CD4-positive, alpha-beta T cell treated with Interleukin-17A for 4 hours (primary cell): ENCODE results near the gene CEP131.
A peak's percentile ranks its signal among the peaks of the same experiment; 100 is the strongest.
"Not testable (repeated sequence)": the region's sequence is repeated elsewhere in the genome, so short reads cannot be mapped to it uniquely, and the experiment has no call there.

Experiments used
- DNase-seq: peaks from one replicate; pipeline ENCODE4 v3.0.0-alpha.2; 2020; ENCODE audit warnings: mixed read lengths

CEP131 gene

GRCh38 chr17:81162491-81162890 lies 60.3 kb downstream of the CEP131 start:
- DNase-seq: no peak

DNA sequence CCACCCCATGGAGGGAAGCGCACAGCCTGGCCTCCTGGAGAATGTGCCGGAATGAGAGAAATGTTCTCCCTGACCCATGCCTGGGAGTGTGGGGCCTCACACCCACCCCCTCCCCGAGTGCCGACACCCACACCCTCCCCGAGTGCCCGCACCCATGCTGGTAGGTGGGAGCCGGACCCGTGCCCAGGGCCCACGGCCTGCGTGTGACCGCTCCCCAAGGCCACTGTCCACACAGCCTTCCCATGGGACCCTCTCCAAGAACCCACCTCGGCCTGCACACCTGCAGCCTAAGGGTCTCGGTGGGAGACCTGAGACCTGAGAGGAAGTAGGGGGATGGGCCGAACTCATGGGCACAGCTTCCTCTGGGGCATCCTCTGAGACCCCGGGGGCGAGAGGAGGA lies 60.8 kb downstream of the CEP131 start:
- DNase-seq: no peak

GRCh38 chr17:81161536-81161935 lies 61.2 kb downstream of the CEP131 start:
- no peak for DNase-seq

DNA sequence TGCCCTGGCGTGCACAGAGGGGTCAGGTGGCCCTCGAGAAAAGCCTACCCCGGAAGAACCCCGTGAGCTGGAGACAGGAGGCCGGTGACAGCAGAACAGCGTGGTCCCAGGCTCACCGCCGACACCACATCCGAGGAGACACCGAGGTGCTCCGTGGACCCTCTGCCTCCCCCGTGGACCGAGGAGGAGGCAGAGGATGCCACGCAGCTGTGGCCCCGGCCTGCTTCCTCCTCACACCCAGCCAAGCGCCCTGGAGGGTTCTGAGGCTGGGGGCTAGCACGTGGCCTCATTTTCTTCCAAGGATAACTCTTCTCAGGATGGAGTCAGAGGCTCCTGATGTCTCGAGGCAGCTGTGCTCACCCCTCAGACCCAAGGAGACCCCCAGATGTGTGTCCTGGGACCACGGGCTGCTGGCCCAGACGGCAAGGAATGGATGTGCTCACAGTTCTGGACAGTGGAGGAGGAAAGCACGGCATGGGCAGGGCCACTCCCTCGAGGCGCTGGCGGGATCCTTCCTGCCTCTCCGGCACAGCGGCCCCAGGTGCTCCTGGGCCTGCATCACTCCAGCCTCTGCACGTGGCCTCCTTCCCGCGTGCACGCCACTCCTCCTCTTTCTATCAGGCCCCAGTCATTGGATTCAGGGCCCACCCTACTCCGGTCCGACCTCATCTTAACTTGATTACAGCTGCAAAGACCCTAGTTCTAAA lies 61.9 kb downstream of the CEP131 start:
- no peak for DNase-seq

DNA sequence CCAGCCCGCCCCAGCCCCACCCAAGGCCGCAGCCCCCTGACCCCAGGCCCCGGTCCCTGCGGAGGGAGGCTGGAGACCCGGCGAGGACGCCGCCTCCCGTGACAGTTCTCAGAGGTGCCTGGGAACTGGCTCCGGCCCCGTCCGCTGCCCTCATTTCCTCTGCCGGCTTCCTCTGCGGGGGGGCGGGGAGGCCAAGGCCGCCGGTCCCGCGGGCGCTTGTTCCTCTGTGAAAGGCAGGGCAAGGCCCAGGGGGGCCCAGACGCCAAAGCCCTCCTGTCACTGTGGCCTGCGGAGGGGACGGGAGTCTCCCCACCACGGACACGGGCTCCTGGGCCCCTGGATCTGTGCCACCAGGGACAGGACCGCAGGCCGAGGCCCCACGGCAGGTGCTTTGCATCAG lies 62.5 kb downstream of the CEP131 start:
- peak; percentile 18 for DNase-seq

DNA sequence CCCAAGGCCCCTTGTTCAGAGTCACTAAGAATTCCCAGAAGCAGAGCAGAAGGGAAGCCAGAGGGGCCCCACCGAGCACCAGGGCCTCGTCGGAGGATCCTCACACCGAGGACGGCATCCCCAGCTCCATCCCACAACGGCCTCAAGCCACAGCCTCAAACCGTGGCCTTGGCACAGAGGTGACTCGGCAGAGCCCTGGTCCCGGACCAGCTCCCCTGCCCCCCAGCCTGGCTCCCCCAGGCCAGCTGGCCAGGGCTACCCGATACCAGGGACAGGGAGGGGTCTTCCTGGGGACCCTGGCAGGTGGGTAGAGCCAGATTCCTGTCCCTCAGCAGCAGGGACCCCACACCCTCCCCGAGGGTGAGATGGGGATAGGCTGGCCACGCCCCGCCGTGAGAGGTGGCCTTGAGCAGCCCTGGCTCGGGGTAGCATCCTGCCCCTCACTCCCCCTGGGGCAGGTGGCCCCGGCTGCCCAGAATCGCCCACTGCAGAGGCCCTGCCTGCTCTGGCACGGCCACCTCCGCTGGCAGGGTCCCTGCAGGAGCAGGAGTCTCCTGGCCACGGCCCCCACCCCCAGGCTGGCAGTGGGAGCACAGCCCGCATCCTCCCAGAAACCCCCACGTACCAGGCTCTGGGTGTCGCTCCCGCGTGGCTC lies 63.0 kb downstream of the CEP131 start:
- no peak for DNase-seq

DNA sequence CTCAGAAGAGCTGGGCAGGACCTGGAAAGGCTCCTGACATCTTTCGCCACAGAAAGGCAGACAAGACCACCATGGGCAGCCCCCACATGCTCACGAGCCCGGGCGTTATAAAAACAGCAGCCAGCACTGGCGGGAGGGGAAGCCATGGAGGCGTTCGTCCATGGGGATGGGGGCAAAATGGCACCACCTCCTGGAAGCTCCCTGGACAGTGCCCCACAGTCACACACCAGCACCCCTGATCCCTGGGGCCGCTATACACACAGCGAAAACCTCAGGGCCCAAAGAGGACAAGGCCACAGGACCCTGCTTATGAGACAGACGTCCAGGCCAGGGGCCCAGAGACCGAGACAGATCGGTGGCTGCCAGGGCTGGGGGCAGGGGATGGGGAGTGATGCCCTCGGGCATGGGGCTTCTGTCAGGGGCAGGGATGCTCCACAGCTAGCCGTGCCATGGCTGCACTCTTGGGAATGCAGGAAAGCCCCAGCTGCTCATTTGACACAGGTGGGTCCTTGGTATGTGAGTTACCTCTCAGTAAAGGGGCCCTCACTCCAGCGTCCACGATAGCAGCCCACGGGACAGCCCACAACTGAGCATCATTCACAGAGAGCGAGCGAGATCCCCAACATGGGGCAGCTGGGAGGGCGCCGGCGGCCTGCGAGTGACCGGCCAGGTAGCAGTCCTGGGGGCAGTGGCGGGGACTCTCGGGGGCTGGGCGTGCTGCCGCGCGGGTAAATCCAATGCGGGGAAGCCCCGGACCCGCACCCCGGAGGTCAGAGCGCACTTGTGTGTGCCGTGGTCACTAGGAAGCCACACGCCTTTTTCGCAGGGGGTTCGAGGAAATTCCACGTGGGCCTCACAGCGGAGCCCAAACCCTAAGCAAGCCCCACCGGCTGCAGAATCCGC lies 63.8 kb downstream of the CEP131 start:
- no peak for DNase-seq

DNA sequence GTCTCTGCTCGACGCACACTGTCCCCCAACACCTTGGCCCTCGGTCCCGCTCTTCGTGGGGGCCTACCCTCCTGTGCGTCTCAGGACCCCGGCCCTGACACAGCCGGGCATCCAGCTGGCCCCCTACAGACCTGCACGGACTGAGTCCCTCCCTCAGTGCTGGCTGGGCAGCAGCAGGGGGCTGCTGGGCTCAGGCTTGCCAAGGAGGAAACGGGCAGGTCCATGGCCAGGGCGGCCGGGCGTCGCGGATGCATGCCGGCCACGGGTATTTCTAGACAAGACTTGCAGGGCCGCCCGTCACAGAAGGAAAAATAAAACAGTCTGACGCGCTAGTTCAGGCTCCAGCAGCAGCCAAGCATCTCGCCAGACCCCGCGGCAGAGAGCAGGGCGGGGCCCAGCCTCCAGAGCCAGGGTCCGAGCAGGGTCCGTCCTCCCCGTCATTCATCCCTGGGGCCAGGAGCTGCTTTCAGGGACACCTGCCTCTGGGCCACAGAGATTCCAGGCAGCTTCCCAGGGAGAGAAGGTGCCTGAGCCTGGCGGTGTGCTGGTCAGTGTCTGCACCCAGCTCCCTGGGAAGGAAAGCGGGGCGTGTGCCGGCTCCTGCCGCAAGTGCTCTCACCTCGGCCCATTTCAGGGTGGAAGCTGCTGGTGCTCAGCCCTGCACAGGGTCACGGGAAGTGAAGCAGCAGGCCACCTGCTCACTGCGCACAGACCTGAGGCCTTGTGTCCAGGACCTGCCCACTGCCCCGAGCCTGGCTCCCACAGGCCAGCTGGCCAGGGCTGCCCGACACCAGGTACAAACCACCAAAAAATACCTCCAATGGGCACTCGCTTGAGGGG lies 64.7 kb downstream of the CEP131 start:
- no peak for DNase-seq

DNA sequence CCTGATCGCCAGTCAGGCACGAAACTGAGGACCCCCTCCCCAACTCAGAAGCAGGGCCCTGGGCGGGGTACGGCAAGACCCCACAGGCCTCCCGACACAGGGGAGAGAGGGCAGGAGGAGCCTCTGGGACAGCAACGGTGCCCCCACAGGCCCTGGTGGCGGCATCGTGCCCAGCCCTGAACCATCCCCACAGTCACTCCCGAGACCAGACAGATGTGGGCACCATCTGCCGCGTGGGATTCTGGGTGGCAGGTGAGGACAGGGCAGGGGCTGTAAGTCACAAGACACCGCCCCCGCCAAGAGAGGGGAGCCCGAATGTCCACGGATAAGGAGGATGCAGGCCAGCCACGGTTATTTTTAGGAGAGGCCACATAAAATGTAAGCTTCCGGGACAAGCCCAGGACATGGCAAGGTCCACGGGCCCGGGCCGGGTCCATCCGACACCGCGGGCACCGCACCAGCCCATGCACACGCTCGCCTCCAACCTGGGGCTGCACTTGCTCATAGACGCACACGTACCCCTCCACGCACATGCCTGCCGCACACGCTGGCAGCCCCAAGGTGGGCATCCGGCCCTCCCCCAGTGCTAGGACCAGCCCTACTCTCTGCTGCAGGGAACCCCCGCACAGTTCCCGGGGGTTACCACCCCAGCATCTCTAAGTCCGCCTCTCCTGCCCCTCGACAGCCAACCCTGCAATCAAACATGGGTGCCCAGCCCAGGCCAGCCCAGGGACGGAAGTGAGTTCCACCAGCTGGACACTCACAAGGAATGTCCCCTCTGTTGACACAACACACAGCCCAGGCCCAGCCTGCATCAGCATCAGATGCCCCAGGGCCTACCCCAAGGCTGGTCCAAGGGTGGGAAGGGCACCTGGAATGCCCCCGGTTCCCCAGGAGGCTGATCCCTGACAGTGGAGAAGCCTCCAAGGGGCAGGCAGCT lies 65.6 kb downstream of the CEP131 start:
- no peak for DNase-seq

DNA sequence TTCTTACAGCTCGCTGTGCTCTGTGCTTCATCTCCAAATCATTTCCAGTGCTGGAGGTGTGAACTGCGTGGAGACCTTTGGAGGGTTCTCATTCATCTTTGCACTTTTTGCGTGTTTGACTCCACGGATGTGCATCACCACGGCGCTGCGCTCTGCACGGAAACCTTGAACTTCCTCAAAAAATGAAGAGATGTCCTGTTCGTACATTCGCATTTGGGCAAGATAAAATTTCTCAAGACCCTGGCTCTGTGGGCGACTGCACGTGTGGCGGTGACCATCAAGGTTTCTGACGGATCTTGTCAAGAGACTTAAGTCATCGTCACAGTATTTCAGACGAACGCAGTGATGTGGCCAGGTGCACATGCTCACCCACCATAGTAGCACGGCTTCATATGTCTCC lies 67.8 kb downstream of the CEP131 start:
- no peak for DNase-seq

- DNase-seq: not testable (repeated sequence)
Observed at GRCh38 chr17:81154016-81154415, 68.7 kb downstream of the CEP131 start.

- DNase-seq: no peak
Observed at GRCh38 chr17:81153340-81153803, 69.4 kb downstream of the CEP131 start.

- no peak for DNase-seq
Observed at GRCh38 chr17:81152288-81152828, 70.4 kb downstream of the CEP131 start.

GRCh38 chr17:81151278-81151677 lies 71.5 kb downstream of the CEP131 start:
- no peak for DNase-seq

GRCh38 chr17:81150377-81151077 lies 72.2 kb downstream of the CEP131 start:
- DNase-seq: no peak

- DNase-seq: no peak
Observed at GRCh38 chr17:81148986-81149533, 73.7 kb downstream of the CEP131 start.

DNA sequence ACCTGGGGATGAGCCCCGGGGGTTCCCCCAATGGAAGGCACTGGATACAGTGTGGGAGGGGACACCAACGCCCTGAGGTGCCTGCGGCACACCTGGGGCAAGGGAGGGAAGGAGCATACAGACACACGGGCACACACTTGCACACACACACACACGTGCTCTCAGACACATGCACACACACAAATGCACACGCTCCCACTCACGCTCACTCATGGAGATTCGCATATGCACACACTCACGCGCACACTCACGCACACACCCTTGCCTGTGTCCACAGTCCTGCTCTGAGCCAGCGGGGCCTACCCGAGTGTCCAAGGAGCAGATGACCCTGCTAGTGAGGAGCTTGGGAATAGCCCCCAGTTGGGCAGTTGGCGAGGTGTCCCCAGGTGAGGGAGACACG lies 74.2 kb downstream of the CEP131 start:
- DNase-seq: no peak

- no peak for DNase-seq
Observed at GRCh38 chr17:81147701-81148100, 75.1 kb downstream of the CEP131 start.

GRCh38 chr17:81146208-81146607 lies 76.6 kb downstream of the CEP131 start:
- DNase-seq: not testable (repeated sequence)

DNA sequence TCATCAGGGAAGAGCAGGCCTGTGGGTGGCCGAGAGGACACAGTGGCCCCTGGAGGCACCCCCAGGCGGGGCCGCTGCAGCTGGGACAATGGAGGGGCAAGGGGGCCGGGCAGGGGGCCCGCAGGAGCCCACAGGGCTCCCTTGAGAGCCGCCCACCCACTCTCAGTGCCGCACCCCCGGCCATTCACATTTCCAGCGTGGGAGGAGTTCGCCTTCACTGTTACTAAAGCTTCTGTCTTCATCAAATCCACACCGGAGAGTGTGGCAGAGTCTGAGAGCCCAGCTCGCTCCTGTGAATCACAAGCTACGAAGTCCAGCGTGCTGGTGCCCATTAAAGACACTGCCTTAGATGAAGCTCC lies 78.4 kb downstream of the CEP131 start:
- no peak for DNase-seq
